Measurements from ENCODE around the gene DLST.

- TF ChIP-seq EZH2 (IDR thresholded peaks at IDR 0.05; ENCODE audit: low read depth) (no peak), CTCF (conservative IDR thresholded peaks at IDR 0.05) (no peak)
These were observed 55.0 kb downstream of the DLST start for GRCh38 chr14:74936731-74937130.
